ENCODE results near the gene CENPP.

CENPP gene

DNA sequence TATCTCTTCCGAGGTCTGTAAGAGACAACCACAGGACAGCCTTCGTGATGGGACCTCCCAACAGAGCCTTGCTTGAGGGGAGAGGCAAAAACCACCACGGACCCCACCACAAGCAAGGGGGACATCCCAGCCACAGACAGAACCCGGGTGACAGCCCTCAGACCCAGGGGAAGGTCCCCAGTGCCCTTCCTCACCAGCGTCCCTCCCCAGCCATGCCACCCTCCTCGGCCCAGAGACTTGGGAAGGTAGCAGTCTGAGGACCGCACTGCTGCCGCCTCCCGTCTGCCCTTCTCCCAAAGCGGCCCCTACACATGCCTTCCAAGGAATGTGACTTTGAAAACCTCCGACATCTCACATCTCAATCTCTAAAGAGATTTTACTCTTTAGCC, 330.8 kb downstream of the CENPP start:
- TF ChIP-seq, protein P1, sequence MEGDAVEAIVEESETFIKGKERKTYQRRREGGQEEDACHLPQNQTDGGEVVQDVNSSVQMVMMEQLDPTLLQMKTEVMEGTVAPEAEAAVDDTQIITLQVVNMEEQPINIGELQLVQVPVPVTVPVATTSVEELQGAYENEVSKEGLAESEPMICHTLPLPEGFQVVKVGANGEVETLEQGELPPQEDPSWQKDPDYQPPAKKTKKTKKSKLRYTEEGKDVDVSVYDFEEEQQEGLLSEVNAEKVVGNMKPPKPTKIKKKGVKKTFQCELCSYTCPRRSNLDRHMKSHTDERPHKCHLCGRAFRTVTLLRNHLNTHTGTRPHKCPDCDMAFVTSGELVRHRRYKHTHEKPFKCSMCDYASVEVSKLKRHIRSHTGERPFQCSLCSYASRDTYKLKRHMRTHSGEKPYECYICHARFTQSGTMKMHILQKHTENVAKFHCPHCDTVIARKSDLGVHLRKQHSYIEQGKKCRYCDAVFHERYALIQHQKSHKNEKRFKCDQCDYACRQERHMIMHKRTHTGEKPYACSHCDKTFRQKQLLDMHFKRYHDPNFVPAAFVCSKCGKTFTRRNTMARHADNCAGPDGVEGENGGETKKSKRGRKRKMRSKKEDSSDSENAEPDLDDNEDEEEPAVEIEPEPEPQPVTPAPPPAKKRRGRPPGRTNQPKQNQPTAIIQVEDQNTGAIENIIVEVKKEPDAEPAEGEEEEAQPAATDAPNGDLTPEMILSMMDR (conservative IDR thresholded peaks at IDR 0.05; ENCODE audit: low read depth, low read length): no peak
- DNase-seq (ENCODE audit: low read depth): no peak
- H3K4me3 ChIP-seq (ENCODE audit: low read length): no peak overlapping the region

DNA sequence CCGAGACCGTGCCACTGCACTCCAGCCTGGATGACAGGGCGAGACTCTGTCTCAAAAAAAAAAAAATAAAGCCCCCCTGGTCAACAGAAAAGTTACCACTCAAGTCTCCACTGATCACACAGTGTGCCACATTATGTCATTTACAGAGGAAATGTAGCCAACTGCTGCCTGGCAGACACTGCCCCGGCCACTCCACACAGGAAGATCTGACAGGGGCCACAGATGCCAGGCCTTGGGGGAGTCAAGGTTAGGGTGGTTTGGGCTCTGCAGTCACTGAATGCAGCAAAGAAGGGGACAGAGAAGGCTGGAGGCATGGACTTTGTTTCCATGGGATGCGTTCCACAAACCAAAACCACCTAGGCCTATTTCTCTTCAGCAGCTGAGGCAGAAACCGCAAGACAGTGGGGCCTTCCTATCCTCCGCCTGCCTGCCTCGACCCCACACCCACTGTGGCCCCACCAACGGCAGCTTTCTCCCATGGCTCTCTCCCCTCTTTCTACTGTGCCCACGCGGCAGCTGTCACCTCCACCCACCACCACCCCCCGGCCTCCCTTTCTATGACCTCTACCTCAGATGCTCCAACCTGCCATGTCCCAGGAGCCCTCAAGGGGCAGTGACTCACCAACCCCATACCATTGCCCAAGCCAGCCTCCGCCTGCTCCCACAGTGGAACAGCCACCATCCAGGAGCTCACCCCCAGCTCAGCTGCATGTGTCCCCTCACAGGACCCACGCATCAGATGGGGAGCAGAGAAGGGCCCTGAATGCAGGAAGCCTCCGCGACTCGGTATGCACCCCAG, 331.7 kb downstream of the CENPP start:
- TF ChIP-seq, protein P1 (conservative IDR thresholded peaks at IDR 0.05; ENCODE audit: low read depth, low read length): no peak
- no peak overlapping the region for H3K4me3 ChIP-seq (ENCODE audit: low read length)
- no peak for DNase-seq (ENCODE audit: low read depth)

DNA sequence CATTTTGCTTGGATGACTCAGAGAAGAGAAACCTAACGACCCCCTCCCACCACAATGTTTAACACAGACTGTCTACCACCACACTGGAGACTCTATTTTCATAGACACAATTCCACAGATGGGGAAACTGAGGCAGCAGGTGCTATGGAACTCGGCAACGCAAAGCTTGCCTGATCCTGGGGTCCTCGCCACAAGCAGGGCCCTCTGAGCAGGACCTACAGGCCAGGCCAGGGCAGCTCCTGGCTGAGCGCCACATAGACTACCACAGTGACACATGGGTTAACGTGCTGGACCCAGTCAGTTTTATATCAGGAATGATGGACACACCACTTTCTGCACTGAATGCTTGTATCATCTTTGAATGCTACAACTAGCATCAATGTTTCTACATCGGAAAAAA, 332.4 kb downstream of the CENPP start:
- no peak for DNase-seq (ENCODE audit: low read depth)
- no peak overlapping the region for H3K4me3 ChIP-seq (ENCODE audit: low read length)
- TF ChIP-seq, protein P1 (conservative IDR thresholded peaks at IDR 0.05; ENCODE audit: low read depth, low read length): no peak

DNA sequence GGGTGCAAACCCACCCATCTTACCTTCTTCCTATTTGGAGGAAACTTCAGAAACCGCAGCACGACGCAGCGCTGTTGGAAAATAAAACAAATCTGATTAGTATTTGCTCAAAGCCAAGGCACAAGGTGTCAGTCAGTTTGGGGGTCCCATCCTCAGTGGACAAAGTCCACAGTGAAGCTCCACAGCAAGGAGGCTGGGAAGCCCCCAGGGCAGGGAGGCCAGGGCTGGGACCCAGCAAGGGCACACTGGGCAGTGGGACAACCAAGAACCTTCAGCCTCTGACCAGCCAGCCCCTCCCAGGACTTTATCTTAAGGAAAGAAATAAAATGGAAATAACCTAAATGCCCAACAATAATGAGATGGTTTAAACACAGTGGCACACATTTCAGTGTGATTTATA, 332.9 kb downstream of the CENPP start:
- no peak overlapping the region for H3K4me3 ChIP-seq (ENCODE audit: low read length)

DNA sequence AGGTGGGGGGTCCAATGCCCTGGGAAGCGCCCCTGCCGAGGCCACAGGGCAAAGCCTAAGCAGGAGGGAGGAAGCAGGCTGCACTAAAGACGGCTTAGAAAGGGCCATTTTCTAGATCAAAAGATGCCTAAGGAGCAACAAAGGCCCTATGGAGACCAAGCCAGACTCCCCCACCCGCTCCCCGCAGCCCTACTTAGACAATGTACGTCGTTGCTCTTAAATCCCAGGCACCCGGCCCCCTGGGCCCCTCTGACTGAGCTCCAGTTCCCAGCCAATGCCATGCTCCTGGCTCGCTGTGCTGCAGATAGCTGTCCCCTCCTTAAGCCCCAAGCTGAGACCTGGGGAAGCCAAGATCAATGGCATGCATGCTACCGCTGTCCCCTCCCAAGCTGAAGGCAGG, 333.8 kb downstream of the CENPP start:
- TF ChIP-seq, protein P1 (conservative IDR thresholded peaks at IDR 0.05; ENCODE audit: low read depth, low read length): no peak
- DNase-seq (ENCODE audit: low read depth): no peak
- H3K4me3 ChIP-seq (ENCODE audit: low read length): no peak overlapping the region

More for the DNA sequence above, 332.9 kb downstream of the CENPP start:
- TF ChIP-seq, protein P1 (conservative IDR thresholded peaks at IDR 0.05; ENCODE audit: low read depth, low read length): no peak
- no peak for DNase-seq (ENCODE audit: low read depth)

DNA sequence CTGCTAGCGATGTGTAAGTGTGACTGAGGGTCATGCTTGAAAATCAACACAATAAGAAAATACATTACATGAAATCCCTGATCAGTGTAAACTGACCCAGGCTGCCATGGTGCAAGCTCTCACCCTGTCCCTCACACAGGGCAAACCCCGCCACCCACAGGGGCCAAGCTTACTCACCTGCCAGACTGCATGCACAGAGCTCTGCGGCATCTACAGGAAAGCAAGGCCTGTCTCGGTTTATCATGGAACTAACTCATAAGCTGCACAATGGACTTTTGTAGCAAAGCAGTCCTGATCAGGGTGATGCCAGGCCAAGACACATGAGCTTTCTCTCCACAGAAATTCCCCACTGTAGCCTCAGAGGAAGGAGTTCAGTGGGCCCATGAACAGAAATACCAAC, 334.5 kb downstream of the CENPP start:
- no peak for DNase-seq (ENCODE audit: low read depth)
- H3K4me3 ChIP-seq (ENCODE audit: low read length): no peak overlapping the region
- TF ChIP-seq, protein P1 (conservative IDR thresholded peaks at IDR 0.05; ENCODE audit: low read depth, low read length): no peak

DNA sequence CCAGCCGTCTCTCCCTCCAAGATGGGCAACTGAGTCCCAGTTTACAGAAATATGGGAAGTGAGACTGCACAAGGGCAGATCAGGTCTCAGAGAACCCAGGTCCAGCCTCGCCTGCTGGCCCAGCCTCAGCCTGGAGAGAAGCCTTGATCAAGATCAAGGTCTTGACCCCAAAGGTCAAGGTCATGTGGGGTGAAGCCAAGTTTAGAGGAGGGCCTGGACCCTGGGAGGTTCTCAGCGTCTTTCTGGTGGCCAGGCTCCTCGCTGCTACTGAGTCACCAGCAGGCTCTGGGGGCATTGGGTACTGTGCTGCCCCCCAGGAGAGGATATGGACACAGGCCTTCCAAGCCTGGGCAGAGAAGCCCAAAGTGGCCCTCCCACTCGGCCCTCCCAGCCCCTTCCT, 335.4 kb downstream of the CENPP start:
- no peak overlapping the region for H3K4me3 ChIP-seq (ENCODE audit: low read length)
- DNase-seq (ENCODE audit: low read depth): no peak
- TF ChIP-seq, protein P1 (conservative IDR thresholded peaks at IDR 0.05; ENCODE audit: low read depth, low read length): no peak

All from retinal pigment epithelial cell (primary cell).